Fibroblast of peridontal ligament (primary cell): ENCODE data around the gene CDC20B.
"Not testable (repeated sequence)": the region's sequence is repeated elsewhere in the genome, so short reads cannot be mapped to it uniquely, and the experiment has no call there.

Experiments
- DNase-seq: peaks from one replicate; pipeline ENCODE4 v3.0.0-alpha.2; 2010; ENCODE audit errors: extremely low read depth

CDC20B gene

DNA sequence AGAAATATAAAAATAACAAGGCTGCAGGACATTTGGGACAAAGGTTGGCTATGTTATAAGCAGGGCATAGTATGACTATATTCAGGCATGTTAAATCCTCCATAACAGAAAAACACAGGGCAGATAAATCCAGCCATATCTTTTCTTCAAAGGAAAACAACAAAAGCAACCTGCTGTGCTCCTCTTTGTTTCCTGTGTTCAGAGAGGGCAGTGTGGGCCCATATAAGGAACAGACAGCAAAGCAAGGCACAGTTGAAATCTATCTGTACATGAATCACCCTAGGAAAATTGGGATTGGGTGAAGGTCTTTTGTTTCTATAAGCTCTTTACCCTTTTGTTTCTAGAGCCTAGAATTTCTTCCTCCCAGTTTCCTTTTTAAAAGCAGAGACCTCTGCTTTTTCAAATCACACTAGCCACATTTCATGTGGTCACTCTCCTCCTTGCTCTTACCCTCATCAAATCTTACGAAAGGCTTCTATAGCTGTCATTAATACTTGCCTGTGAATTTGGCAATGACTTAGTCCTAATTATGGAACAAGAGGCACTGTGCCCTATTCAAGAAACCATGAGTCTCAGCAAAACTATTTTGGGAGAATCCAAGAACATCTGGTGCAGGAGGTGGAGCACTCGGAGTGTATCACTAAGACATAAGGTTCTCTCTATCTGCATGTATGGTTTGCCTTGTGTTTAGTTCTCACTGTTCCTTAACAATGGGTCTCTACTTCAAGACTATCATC, 68.8 kb downstream of the CDC20B start:
- peak; percentile 28 for DNase-seq

GRCh38 chr5:55102348-55102747, 70.6 kb downstream of the CDC20B start, which contains the start of gene GZMA:
Gene GZMA, plus strand, starts transcription at chr5:55102646. Its CDS starts 37 bp downstream, at chr5:55102683.
- DNase-seq = no peak

- DNase-seq = no peak
Measured at GRCh38 chr5:55101556-55102276, 71.3 kb downstream of the CDC20B start.

- not testable (repeated sequence) for DNase-seq
Measured at GRCh38 chr5:55101148-55101547, 71.8 kb downstream of the CDC20B start.

GRCh38 chr5:55096861-55097260, 76.1 kb downstream of the CDC20B start:
- no peak for DNase-seq

GRCh38 chr5:55096182-55096581, 76.8 kb downstream of the CDC20B start:
- DNase-seq = no peak

DNA sequence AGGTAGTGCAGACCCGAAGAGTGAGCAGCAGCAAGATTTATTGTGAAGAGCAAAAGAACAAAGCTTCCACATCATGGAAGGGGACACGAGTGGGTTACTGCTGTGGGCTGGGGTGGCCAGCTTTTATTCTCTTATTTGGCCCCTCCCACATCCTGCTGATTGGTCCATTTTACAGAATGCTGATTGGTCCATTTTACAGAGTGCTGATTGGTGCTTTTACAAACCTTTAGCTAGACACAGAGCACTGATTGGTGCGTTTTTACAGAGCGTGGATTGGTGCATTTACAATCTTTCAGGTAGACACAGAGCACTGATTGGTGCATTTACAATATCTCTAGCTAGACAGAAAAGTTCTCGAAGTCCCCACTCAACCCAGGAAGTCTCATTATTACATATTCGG, 82.0 kb downstream of the CDC20B start:
- DNase-seq = not testable (repeated sequence)

DNA sequence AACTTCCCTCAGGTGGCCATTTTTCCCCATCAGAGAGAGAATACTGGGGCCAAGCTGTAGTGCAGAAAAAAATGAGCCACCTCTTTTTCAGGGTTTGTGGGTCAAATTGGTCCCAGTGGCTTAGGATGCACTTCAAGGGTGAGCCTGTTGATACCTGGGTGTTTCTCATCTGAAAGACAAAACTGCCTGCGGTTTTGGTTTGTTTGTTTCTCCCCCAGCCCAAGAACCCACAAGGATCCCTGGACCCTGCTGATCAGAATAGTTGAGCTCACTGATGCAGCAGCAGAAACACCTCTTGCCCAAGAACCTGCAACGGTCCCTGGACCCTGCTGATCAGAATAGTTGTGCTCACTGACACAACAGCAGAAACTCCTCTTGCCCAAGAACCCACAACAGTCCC, 83.7 kb downstream of the CDC20B start:
- not testable (repeated sequence) for DNase-seq

GRCh38 chr5:55081541-55081940, 91.4 kb downstream of the CDC20B start:
- no peak for DNase-seq

GRCh38 chr5:55073211-55073610, 99.8 kb downstream of the CDC20B start:
- no peak for DNase-seq

DNA sequence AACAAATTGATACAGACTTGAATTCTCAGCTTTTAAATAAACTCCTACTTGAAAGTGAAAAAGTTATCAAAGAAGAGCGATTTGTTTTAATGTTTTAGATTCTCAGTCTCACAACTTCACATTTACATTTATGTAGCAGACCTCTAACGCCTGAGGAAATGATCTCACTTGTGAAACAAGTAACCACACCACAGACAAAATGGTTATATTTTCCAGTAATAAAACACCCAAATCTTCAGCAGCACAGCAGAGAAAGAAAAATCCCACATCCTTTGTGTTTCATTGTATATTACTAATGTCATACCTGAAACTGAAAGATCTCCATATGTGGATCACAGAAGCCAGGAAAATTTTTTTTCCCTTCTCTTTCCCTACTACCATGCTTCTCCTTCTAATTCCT, 100.3 kb downstream of the CDC20B start:
- DNase-seq = no peak

DNA sequence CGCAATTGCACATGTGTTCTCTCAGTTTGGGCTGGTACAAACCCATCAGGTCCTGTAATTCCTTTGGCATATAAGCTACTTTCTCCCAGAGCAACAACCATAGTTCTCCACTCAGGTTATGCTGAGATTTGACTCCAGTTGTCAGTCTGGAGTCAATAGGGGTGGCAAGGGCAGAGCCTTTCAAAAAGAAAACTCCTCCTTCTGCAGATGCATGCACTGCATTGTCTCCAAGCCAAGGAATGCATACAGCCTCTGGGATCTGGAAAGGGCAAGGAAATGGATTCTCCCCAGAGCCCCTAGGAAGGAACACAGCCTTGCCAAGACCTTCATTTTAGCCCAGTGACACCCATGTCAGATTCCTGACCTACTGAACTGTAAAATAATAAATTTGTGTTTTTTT, 101.6 kb downstream of the CDC20B start:
- DNase-seq = no peak

DNA sequence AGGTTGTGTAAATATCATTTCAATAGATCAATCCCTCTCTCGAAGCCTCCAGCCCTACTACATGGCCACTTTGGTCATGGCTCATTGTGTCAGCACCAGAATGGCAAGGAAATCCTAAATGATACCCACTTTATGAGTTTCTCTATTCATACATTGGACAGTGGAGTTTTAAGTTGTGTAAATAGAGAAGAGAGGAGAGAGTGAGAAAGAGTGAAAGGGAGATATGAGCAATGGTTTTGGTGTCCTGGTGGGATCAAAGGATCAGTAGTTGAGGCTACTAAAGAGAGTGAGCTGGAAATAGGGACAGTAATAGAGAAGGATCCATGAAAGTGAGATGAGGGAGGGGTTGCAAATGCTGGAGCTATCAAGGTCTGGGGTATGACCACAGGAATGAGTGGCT, 102.0 kb downstream of the CDC20B start:
- no peak for DNase-seq

DNA sequence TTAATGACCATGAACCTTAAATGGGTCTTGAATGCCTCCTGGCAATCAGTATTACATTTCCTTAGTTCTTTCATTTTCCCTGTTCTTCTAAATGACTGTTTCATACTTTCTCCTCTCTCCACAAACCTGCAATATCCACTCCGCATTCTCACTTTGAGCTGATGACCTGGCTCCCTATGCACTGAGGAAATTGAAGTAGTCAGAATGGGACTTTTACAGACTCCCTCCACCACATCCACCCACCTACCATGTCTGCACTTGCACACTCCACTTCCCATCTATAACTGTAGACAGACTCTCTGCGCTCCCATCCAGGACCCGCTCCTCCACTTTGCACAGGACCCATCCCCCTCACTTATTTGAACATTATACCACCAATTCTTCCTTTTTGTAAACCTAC, 106.7 kb downstream of the CDC20B start:
- no peak for DNase-seq

DNA sequence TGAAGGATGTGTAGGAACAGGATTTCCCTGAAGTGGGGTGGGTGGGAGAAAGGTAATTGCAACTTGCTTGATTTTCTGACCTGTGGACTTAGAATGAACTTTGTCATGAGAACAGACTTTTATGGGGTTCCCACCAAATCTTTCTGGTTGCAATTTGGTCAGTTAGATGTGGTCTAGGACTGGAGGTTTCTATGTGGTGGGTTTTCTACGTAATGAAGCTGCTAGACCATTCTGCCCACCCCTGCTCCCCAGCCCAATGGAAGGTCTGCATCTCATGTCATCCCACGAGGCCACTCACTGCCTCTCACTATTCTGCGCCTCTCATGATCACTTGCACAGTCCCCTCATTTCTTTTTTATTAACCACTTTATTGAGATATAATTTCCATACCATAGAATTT, 108.5 kb downstream of the CDC20B start:
- no peak for DNase-seq

DNA sequence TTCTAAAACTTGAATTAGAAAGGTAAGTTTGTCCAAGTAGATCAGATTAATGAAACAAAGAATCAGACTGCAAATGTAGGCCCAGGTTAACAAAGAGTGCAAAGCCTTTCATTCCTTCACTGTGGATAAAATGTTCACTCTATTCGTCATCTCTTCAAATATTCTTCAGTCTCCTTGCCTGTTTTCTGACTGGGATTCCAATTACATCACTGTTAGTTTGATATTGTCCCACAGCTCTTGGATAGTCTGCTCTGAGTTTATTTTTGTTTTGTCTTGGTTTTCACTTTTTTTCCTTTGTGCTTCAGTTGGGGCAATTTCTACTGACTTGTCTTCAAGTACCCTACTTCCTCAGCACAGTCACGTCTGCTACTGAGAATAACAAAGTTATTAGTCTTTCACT, 109.1 kb downstream of the CDC20B start:
- peak; percentile 69 for DNase-seq

DNA sequence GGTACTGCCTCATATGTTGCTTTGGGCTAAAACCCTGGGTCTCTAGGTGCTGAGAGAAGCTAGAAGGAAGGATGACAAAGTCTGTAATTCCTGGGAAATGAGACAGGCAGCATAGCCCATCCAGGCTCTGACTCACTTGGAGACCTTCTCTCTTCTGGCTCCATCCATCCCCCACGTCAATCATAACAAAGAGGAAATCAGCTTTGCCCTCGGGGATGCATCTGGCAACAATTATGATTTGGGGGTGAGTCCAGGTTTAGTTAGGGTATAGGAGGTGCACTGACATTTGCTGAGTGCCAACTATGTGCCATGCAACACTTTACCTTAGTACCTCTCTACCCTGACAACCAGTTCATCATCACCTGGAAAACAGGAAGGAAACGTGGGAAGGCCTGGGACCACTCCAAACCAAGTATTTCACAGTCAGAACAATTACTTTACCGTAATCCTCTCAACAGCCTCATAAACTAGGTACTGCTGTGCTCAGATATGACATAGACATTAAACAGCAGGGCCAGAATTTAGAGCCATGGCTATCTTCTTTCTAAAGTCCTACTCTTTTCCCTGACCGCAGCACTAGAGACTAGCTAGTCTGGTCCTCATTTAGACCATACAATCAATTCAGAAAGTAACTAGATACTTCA, 109.6 kb downstream of the CDC20B start:
- DNase-seq = peak; percentile 49
